ENCODE measurements around the gene PRSS48.
"Not testable (repeated sequence)": the region's sequence is repeated elsewhere in the genome, so short reads cannot be mapped to it uniquely, and the experiment has no call there.

The PRSS48 gene

DNA sequence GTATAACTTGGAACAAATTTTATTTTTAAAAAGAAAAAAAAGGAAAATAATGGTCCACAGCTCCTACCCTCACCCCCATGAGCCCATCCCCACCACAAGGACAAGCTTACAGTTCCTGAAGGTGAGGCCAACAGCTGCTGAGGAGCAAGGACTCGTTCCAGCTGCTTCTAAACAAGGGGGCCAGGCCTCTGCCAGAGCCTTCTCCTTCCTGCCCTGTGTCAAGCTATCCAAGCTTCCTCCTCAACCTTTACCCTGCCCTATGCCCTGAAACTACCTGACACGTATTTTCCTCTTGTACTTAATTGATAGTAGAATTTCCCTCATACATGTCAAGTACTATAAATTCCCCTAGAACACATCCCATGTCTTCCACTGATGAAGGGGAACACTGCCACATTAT, 39.7 kb downstream of the PRSS48 start:
- no peak for DNase-seq (ENCODE audit: low read depth in 2 of 3, low spot score in 2 of 3)

DNA sequence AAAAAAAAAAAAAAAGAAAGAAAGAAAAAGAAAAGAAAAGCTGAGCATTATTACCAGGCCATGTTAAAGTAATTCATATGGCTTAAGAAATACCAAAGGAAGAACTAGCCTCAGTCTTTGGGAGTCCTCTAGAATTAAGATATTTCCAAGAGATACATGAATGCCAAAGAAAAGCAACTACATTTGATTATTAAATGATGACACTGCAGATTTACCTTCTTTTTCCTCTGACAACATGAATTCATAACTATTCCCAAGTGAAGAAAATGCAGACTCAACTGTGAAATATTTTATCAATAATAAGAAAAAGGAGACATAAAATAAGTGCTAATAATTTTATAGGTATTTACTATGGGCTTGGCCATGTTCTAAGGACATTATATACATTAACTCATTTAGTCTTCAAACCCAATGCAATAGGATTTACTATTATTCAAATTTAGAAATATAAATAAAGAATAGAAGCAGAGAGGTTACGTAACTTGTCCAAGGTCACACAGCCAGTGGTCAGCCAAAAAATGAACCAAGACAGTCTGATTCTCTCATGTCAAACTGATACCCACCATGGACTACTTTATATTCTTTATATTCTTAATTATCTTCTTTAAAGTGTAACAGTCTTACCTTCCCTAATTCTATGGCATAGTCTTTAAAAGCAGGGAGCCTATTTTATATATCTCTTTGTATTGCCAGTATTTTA, 41.5 kb downstream of the PRSS48 start:
- DNase-seq (ENCODE audit: low read depth in 2 of 3, low spot score in 2 of 3): no peak

- DNase-seq (ENCODE audit: low read depth in 2 of 3, low spot score in 2 of 3): no peak
Observed at GRCh38 chr4:151319490-151319889, 42.5 kb downstream of the PRSS48 start.

DNA sequence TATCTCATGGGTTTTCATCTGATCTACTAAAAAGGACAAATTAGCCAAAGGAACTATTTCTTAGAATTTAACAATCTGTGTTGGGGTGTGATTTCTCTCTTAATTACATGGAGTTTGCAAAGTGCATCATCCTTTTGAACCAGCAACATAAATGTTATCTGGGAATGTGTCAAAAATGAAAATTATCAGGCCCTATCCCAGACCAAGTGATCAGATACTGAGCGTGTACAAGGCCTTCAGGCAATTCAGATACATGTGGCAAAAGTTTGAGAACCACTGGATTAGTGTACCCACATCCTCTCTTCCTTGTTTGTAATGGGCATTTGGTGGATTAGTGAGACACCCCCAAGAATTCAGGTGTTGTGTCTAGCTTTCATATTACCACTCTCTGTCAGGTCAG, 44.6 kb downstream of the PRSS48 start:
- DNase-seq (ENCODE audit: low read depth in 2 of 3, low spot score in 2 of 3): no peak

GRCh38 chr4:151322161-151322560, 45.2 kb downstream of the PRSS48 start:
- not testable (repeated sequence) for DNase-seq (ENCODE audit: low read depth in 2 of 3, low spot score in 2 of 3)

DNA sequence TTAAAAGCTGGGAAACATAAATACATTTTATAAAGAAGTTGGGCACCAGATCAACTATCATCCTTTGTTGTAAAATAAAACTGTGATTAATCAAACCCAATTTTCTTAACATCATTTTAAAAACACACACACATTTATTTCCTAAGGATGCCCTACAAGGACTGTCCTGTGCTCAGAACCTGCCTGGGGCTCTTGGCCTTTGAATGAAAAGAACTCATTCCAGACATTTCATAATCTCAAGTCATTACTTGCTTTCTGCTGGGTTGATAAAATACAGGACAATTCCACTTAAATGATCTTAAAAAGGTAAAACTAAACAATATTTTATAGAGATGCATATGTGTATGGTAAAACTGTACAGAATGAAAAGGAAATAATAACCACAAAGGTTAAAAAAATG, 45.6 kb downstream of the PRSS48 start:
- DNase-seq (ENCODE audit: low read depth in 2 of 3, low spot score in 2 of 3): no peak

GRCh38 chr4:151323667-151324066, 46.7 kb downstream of the PRSS48 start:
- DNase-seq (ENCODE audit: low read depth in 2 of 3, low spot score in 2 of 3): no peak

GRCh38 chr4:151324124-151324751, 47.3 kb downstream of the PRSS48 start:
- no peak for DNase-seq (ENCODE audit: low read depth in 2 of 3, low spot score in 2 of 3)

- DNase-seq (ENCODE audit: low read depth in 2 of 3, low spot score in 2 of 3): peak in 1 of 3 experiments; percentile 10
Observed at GRCh38 chr4:151324752-151325110, 47.8 kb downstream of the PRSS48 start.

GRCh38 chr4:151325111-151325948, 48.4 kb downstream of the PRSS48 start, which contains the start of gene SH3D19:
SH3D19 (minus strand) TSS chr4:151325605; CDS start chr4:151325352, 253 bp downstream.
- no peak for DNase-seq (ENCODE audit: low read depth in 2 of 3, low spot score in 2 of 3)

DNA sequence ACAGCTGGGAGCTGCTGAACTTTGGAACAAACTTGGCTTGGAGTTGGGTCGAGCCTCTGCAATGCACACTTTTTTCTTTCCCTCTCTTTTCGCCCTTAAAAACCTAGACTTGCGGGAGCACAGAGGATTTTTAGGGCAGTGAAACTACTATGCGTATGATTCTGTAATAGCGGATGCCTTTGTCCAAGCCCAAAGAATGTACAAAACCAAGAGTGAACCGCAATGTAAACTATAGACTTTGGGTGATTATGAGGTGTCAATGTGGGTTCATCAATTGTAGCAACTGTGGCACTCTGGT, 48.9 kb downstream of the PRSS48 start:
- DNase-seq (ENCODE audit: low read depth in 2 of 3, low spot score in 2 of 3): no peak

DNA sequence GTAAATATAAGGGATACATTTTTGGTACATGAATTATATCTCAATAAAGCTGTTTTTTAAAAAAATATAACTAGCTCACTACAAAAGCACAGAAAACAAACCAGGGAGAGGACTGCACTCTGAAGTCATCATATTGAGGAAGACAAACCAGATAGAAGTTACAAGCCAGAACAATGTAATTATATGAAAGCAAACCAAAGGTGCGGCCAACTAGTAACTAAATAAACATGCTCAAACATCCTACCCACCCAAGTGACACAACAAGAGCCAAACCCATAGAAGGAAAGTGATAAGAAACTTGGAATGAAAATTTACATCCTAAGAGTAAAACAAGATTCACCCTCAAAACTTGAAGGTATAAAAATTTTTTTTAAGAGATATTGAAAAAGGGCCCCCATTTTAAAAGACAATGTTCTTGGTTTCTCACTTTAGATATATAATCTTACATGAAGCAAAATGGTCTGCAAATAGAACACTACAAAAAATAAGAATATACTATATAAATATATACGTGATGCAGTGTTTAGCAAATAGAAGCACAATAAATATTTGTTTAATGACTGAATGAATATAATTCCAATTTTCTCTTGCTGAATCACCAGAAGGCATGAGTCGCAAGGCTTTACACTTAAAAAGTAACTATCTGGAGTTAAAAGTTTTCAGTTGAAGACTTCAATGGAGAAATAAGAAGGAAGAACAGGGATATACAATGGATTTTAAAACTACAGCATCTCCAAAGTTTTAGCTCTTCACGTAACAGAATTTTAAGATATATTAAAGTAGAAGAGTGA, 52.5 kb downstream of the PRSS48 start:
- no peak for DNase-seq (ENCODE audit: low read depth in 2 of 3, low spot score in 2 of 3)

DNA sequence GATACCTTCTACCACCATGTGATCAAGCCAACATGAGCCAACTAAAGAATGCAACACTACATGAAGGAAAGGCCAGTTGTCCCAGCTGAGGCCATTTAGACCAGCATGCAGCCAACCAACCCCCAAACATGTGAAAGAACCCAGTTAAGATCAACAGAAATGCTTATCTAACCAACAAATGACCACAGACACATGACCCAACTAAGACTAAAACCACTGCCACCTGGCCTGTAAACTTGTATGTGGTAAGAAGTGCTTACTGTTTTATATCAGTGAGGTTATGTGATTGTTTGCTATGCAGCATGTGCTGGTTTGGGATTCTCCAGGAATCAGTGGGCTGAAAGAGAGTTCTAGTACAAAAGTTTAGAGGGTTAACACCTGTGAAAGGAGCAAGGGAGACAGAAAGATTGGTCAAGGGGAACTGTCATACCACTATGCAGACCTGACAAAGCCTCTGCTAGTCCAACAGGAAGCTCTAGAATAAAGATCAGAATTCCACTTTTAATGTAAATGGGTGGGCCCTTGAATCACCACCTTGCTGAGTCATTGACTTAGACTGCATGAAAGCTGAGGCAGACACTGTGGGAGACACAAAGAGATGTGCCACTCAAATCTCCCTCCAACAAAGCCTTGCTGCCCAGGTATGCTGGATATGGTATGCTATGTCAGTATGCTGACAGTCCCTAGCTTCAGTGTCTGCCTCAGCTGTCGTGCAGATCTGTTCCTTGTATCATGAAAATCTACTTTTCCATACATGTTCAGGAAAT, 54.5 kb downstream of the PRSS48 start:
- DNase-seq (ENCODE audit: low read depth in 2 of 3, low spot score in 2 of 3): no peak

GRCh38 chr4:151339467-151339866, 62.5 kb downstream of the PRSS48 start:
- DNase-seq (ENCODE audit: low read depth in 2 of 3, low spot score in 2 of 3): no peak

DNA sequence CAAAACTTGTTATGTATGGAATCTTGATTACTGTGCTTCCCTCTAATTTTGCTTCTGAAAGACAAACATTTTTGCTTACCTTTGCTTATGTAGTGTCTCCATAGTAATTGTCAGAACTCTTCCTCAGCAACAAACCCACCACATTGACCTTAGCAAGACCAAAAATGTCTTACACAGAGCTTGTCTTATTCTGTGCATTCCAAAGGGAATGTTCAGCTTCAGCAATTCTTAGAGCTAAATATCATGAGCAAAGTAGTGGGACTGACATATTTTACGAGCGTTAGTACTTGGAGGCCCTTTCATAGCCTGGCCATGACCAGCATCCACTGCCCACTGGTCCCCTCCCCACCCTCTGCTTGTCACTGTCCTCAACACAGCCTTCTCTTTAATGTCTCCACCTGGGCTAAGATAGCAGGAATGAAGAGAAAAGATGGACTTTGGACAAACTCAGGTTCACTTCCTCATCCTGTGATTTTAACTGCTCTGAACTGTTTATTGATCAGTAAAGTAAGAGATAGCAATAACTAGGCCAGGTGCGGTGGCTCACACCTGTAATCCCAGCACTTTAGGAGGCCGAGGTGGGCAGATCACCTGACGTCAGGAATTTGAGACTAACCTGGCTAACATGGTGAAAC, 63.9 kb downstream of the PRSS48 start:
- no peak for DNase-seq (ENCODE audit: low read depth in 2 of 3, low spot score in 2 of 3)

All from activated CD8-positive, alpha-beta memory T cell treated with anti-CD3 and anti-CD28 coated beads for 48 hours (primary cell).